AML-193 (cell line): Measurements from ENCODE around the gene TNS3.

Experiments
- DNase-seq, 2 experiments: peaks; one replicate each; lab custom pipeline; 2025; lab: John Stamatoyannopoulos, UW

TNS3 gene

DNA sequence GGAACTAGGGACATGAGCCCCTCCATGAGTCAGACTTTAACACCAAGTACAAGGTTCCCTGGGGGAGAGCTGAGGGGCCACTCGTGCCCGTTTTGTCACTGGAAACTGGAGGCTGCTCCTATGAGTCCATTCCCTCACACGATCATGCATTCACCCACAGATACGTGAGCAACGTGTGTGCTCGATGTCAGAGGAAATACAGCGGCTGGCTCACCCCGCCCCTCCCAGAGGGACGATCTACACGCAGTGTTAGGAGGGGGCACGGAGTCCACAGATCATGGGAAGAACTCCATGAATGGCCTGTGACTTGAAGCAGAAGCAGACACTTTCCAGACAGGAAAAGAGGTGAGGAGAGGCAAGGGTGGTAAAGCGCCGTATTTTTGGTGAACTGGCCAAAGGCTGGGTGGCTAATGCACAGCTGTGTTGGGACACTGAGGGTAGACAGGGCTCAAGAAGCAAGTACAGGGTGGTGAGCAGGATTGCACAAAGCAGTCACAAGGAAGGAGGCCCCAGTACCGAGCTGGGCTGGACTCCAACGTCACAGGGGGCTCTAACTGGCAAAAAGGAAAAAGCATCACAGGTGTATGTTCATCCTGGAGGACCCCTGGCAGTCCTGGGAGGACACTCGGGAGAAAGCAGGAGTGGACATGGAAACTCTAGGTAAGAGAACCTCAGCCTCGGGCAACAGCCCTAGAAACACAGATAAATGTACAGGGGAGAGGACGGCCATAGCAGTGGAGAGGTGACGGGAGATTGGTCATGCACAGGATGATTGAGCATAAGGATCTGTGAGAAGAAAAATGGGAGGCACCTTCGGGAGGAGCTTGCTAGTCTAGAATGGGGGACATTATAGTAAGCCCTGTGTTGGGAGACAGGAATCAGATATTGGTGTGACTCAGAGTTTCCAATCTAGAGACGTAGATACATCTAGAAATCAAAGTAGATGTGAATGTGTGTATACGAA is 41.2 kb downstream of the TNS3 start:
- no peak for DNase-seq

DNA sequence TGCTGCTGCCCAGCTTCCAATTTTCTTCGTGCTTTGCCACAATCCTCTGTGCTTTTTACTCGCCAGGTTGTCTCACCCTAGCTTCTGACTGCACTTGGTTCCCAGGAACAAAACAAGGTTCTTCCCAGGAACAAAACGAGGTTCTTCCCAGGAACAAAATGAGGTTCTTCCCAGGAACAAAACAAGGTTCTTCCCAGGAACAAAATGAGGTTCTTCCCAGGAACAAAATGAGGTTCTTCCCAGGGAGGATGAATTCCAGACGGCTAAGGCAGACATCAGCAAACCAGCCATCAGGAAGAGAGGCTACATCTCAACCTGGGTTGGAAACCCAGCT is 41.9 kb downstream of the TNS3 start:
- no peak for DNase-seq

- DNase-seq, result no peak
These were observed 42.4 kb downstream of the TNS3 start for GRCh38 chr7:47539398-47540052.

DNA sequence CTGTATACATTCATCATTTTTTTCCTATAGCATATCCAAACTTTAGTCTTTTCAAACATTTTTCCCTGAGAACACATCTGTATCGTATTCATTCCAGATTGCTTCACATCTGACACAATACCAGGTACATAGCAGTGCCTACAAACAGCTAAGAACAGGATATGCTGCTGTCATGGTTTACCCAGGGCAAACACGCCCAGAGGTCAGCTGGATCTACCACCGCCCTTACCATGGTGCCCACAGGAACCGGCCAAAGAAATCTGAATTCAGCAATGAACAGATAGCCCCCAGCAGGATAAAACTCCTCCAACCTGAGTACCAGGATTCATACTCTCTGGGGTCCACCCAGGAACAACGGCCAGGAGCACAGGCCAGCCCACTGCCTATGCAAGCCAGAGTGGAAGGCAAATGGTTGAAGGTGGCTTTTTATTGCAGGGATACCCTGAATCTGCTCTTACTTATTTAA is 43.0 kb downstream of the TNS3 start:
- no peak for DNase-seq

DNA sequence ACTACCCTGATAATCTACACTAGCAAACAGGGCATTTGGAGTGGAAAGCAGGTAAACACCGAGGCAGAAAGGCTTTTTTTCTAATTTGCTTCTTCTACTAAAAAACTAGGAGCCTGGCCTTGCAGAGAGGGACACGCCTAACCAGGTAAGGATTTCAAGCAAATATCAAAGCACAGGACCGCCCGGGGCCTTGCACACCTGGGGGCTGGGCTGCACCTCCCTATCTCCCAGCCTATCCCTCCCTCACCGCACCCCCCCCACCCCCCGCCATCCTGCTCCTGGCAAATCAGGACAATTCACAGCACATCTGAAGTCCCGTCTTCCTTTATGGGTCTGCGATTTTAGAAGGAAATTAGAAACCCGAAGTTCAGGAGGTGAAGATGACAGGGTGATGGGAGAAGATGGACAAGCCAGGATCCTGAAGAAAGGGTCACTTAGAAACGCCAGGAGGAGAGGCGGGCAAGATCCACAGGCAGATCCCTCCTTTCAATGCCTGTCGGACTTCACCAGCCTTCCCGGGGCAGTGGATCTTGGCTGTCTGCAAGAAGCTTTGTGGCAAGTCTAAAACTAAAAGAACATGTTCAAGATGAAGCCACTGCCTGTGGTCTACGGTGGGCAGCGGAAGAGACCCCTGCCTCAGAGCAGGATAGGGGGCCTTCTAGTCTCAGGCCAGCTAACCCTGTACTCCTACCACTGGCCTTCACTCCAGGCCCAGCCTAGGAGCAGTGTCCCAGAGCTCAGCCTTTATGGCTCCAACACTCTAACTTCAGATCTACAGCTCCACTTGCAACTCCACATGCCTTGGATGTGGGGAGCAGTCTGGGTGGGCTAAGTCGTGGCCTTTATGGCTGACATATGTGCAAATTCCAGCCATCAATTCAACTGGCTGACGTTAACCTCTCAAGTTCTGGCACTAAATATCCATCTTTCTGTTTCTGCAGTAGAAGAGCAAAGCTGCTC is 43.9 kb downstream of the TNS3 start:
- no peak for DNase-seq

- DNase-seq, result no peak
These were observed 45.0 kb downstream of the TNS3 start for GRCh38 chr7:47536661-47537611.

DNA sequence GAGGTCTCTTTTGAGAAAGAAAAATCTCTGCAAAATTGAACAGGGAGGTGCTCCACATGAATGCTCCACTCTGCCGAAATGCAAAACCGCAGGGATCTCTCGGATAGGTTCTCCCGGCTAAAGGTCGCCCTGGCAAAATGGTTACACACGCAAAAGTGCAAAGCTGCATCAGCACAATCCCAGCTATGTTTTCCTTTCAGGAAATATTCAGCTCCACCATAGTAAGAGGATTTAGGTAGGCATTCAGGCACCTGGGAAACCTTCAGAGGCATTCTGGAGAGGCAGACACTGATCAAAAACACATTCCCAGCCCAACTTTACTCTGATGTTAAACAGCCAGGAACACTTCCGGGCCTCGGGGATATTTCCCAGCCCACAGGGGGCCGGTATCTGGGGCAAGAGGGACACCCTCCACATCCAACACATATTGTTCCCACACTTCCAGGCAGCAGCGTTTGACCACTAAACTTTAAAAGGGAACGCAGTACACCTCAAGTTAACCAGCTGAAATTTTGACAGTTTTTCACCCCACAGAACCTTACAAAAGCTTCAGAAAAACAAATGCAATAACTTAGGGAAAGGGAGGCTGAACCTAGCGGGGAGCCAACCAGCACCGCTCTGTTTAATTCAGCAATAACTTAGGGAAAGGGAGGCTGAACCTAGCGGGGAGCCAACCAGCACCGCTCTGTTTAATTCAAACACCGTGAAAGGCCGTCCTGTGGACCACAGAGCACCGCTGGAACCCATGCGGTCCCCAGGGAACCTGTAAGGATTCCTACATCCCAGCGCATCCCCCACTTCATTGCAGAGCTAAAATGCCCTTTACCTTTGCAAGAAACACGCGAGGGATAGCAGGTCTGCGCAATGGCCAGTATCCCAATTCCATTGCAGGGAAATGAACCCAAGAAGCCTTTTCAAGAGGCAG is 45.9 kb downstream of the TNS3 start:
- DNase-seq, result no peak

DNA sequence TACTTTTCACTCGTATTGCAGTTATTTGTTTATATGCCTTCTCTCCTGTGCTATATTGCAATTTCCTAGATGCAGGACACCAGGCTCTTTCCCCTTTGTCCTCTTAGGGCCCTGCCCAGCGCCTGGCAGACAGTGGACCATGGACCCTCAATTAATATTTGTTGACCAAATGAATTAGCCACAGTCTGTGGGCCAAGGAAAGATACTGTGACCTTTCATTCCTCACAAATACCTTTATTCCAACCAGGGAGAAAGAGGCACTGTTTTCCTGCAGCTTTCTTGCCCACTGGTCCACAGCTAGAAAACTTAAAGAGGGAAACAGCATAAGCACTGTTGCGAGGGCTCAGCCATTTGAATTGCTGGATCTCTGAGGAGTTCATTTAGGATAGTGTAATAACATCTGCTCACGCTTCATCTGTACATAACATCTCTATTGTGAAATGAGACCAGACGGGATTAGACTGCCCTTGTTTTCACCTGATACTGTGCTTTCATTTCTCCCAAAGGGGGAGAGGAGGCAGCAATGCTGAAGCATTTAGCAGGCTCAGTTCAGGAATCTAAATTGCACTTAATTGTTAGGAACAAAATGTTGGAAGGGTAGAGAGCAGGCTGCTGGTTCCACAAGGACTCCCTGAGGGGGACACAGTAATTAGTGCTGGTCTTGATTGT is 46.7 kb downstream of the TNS3 start:
- DNase-seq, result no peak

- DNase-seq, result no peak
These were observed 47.4 kb downstream of the TNS3 start for GRCh38 chr7:47534322-47535034.

GRCh38 chr7:47531584-47532492 is 50.1 kb downstream of the TNS3 start:
- DNase-seq, result no peak

DNA sequence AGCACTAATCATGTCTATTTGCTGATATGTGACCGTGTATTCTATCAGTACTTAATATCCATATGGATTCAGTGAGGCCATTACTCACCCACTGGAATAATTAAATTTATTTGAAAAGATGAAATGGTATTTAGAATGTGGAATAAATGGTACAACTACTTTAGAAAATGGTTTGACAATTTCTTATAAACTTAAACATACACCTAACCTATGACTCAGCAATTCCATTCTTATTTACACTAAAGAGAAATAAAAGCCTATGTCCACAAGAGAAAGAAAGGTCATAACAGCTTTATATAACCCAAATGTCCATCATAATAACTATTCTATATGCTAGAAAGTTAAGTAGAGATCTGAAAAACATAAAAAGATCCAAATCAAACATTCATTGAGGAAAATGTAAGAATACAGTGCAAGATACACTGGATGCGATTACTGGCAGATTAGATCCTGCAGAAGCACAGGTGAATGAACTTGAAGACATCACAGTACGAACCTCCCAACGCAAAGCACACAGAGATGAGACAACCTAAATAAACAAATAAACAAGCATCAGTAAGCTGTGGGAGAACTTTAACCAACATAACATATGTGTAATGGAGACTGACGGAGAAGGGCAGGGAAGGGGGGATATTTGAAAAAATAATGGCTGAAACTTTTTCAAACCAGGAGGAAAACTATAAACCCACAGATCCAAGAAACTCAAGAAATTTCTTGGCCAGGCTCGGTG is 51.9 kb downstream of the TNS3 start:
- DNase-seq, result no peak

DNA sequence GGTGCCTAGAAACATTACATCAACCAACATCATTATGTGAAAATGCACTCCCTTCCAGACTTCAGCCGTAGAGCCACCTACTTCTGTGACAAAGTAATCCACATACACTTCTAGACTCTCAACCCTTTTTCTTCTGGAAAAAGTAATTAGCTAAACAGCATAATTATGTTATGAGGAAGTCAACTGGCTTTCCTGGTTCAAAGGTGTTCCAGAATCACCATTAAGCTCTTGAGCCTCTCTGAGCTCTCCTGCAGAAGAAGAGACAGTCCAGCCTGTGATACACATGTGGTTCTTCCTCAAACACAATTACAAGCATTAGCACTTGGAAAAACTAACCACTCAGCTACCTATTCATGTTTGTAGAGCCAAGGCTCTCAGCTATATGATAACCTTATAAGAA is 52.5 kb downstream of the TNS3 start:
- no peak for DNase-seq

DNA sequence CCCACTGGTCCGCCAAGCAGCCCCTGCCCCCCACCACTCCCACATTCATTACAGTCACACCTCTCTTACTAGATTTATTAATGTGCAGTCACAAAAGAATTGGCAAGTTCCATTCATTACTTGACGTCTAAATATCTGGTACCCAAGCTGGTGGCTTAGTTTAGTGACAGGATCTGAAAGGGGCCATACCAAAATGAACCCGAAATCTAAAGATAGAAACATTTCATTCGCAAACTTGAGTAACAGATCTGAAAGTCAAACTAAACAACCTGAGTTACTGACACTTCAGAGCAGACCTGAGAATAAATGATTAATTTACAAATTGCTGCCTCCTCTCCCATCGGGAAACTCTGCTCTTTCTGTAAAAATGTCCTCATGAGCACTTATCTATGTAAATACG is 53.4 kb downstream of the TNS3 start:
- DNase-seq, result no peak

DNA sequence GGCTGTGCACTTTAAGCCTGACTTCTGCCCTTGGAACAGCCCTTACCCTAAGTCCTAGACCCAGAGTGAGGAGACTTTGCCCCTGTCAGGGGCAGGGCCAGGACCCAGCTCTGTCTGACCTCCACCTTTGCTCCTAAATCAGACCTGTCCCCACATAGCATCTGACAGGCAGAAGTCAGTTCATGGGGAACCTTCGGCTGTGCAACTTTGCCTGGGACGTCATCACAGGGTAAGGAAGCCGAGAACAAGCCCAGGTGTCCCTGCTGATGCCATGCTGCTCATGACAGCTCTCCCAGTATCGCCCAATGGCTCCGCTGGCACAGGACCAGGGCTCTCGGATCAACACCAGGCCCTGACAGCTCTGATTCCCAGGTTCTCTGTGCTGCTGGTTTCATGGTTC is 55.4 kb downstream of the TNS3 start:
- no peak for DNase-seq

- no peak for DNase-seq
These were observed 56.8 kb downstream of the TNS3 start for GRCh38 chr7:47525066-47525623.

GRCh38 chr7:47523401-47523800 is 58.5 kb downstream of the TNS3 start:
- no peak for DNase-seq
